A204.1 (cell line): ENCODE data around the gene IGLL5.

ENCODE experiments used
- FAIRE-seq: peaks from 2 replicates; lab custom pipeline; 2012; peaks lifted over from hg19 to GRCh38; lab: Jason Lieb, UNC

IGLL5 gene

DNA sequence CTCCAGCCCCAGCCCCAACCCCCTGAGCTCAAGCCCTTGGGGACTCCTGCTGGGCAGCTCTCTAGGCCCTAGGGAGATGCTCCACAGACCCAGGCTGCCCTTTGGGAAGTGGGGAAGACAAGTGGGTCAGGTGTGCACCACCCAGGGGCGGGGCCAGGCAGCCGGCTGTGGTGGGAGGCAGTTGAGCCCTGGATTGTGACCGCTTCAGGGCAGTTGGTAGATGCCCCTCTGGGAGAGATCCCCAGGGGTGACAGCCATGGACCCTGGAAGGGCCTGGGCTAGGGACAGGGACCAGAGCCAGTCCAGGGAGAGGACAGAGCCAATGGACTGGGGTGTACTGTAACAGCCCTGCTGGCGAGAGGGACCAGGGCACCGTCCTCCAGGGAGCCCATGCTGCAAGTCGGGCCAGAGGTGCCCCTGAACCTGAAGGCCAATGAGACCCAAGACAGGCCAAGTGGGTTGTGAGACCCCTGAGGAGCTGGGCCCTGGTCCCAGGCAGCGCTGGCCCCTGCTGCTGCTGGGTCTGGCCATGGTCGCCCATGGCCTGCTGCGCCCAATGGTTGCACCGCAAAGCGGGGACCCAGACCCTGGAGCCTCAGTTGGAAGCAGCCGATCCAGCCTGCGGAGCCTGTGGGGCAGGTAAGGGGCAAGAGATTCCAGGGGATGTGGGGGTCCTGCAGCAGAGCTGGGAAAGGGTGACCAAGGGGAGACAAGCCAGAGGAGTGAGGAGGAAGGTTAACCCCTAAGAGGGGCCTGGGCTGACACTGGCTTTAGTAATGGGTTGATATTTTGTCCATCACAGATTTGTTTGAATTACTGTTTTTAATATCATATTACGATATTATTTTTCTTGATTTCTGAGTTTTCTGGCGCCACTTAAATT is at the start of gene IGLL5:
IGLL5 (plus strand) TSS at position 196 of the 883 bp plus-strand sequence; CDS start at position 434, 238 bp downstream.
- FAIRE-seq = no peak

DNA sequence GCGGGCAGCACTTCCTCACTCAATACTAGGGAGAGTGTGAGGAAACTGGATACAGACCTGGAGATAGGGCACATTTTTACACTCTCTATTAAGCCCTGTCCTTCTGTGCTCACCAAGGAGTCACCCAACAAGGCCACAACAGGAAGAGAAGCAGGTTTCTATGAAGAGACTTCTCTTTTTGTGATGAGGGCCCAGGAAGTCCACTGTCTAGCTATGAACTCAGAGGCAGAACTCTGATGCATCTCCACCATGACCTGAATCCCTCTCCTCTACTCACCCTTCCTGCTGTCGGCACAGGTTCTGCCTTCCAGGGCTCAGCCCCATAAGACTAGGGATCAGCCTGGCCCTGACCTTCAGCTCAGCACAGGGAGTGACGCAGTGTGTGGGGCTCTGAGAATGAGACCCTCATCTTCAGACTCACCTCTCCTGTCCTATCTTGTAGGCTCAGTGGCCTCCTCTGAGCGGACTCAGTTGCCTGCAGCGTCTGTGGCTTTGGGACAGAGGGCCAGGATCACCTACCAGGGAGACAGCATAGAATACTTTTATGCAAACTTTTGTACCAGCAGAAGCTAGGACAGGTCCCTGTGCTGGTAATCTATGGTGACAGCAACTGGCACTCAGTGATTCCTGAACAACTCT is 49.3 kb upstream of the IGLL5 start:
- FAIRE-seq = no peak

GRCh38 chr22:22839570-22840314 is 47.9 kb upstream of the IGLL5 start:
- no peak for FAIRE-seq

DNA sequence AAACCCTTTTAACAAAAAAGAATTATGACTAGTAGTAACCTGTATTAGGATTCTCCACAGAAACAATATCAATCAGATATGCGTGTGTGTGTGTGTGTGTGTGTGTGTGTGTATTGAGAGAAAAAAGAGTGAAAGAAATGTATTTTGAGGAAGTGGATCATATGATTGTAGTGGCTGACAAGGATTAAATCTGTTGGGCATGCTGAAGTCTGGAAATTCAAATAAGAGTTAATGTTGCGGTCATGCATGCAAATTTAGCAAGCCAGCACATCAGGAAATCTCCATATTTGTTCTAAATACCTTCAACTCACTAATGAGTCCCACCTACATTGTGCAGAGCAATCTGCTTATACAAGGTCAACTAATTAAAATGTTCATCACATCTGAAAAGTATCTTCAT is 46.8 kb upstream of the IGLL5 start:
- FAIRE-seq = no peak

DNA sequence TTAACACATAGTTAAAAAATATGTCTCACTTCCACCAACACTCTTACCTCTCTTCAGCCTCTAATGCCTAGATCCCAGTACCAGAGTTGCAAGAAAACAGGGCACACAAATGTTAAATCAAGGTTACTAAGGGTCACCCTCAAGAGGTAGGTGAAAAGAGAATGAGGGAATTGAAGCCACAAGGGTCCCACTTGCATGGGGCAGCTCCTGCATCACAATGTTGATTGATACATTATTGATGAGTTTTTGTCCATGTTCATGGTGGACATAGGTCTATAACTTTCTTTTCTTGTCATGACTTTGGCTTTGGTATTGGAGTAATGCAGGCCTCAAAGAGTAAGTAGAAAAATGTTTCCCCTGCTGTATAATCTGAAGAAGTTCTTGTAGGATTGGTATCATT is 46.0 kb upstream of the IGLL5 start:
- no peak for FAIRE-seq

DNA sequence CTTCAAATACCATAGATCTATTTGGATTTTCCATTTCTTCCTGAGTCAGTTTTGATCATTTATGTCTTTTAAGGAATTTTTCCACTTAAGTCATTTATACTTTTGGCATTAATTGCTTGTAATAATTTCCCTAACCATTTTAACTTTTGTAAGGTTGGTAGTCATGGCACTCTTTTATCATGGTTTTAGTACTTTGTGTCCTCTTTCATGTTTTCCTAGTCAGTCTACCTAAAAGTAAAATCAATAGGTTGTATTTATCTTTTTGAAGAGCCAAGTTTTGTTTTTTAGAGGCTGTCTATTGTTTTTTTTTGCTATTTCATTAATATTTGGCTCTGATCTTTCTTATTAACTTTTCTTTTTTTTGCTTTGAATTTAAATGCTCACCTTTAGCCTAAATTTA is 45.5 kb upstream of the IGLL5 start:
- no peak for FAIRE-seq

- no peak for FAIRE-seq
These were observed 43.8 kb upstream of the IGLL5 start for GRCh38 chr22:22843848-22844247.

DNA sequence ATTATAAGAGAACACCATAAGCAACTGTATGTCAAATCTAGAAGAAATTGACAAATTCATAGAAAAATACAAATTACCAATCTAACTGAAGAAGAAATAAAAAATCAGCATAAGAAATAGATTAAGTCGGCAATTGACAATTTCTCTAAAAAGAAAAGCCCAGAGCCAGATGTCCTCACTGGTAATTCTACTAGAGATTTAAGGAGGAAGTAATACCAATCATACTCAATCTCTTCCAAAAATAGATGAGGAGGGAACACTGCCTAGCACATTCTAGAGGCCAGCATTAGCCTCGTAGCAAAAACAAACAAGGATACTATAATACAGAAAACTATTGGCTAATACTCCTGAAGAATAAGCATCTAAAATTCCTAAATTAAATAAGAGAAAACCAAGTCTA is 40.4 kb upstream of the IGLL5 start:
- FAIRE-seq = no peak

DNA sequence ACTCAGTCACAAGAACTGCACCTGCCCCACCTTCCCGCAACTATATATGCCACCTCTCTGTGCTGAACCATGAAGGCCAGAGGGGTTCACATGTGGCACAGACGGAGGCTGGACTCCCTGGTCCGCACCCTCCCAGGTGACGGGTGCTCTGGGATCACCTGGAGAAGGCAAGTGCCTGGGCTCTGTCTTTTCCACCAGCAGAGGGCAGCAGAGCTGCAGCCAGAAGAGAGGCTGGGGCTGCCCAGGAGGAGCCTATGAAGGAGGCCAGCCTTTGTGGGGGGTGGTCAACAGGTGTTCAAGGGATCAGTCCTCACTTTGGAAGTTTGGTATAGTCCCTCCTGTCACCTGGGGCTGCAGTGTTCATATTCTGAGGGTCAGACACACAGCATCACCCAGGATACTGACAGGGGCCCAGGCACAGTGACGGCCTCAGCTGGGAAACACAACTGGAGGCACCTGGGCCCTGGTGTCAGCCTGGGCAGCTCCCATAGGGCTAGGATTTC is 39.2 kb upstream of the IGLL5 start:
- no peak for FAIRE-seq

- no peak for FAIRE-seq
These were observed 37.7 kb upstream of the IGLL5 start for GRCh38 chr22:22849640-22850610.

DNA sequence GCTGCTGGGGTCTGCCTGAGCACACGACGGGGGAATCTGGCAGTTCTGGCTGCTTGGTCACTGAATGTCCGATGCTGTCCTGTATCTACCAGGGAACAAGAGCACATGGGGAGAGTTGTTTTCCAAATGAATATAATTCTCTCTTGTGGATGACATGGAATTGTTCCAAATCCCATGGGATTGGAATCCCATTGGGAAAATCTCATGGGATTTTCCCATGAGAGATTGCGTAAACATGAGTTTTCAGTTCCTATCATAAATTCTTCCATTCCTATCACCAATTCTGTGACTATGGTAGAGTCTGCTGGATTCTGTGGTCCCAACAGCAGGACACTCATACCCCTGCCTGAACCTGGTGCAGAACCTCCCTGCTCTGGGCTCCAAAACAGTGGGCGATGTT is 35.6 kb upstream of the IGLL5 start:
- FAIRE-seq = no peak

GRCh38 chr22:22853713-22854112 is 33.9 kb upstream of the IGLL5 start:
- FAIRE-seq = no peak

DNA sequence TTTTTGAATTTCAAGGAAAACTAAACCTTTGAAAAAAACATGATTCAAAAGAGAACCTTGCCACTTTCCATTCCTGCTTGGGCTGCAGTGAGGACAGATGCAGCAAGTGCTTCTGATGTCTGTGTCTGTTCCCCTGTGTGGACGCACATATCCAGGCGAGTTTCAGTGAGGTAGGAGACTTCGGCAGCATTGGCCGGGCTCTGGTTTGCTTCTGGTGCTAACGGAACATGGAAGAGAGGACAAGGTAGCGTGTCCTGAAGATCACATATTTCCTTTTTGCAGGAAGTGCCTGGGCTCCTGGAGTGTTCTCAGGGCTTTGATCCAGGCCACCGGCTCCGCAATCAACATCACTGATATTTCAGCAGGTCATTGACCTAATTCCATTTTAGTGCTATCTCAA is 33.1 kb upstream of the IGLL5 start:
- FAIRE-seq = no peak

- FAIRE-seq = no peak
These were observed 32.5 kb upstream of the IGLL5 start for GRCh38 chr22:22855085-22855484.

DNA sequence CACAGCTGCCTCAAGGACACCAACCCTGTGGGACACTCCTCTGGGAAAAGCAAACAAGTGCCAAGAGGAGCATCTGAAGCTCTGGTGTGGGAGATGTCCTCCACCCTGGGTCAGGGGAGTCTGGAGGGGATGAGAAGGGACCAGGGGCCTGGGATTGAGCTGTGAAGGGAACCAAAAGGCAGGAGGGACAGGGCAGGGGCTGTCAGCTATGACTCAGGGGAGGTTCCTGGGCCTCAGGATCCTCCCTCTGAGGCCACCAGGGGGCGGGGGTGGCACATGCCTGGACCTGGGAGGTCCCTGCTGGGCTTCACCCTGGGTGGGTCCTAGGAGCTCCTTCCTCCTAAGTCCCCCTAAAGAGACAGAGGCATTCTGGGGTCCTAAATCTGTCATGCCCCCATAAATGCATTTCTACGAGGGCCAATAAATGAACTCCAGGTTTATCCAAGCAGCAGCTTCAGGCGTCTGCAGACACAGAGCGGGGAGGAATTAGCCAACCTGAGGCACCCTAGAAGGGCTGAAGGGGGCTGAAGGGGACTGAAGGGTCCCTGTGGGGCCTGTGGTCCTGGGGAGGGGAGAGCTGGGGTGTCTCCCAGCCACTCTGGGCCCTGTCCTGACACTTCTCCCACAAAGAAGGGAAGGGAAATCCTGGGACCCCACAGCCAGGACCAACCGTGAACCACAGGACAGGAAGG is 31.9 kb upstream of the IGLL5 start:
- FAIRE-seq = no peak

GRCh38 chr22:22856364-22856763 is 31.3 kb upstream of the IGLL5 start:
- FAIRE-seq = no peak

DNA sequence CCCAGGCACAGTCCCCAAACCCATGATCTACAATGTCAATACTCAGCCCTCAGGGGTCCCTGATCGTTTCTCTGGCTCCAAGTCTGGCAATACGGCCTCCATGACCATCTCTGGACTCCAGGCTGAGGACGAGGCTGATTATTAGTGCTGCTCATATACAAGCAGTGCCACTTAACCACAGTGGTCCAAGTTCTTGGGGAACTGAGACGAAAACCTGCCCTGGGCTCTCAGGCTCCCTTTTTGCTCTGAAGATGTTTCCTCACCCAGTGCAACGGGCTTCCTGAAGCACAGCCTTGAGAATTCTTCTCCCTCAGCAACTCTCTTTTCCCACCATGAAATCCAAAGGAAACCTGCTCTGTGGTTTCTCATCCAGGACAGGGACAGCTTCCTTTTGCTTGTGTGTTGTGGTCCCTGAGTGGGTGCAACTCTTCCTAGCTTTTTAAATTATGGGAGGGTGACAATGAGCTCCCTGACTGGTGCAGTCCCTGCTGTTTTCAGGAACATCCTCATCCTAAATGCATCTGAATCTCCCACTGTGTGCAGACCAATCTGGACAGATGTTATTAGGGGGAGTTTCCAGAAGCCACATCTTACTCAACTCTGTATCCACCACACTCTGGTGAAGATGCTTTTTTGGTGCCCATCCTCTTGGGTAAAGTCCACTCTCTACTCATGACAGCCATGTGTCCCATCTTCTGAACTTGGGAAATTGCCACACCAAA is 30.6 kb upstream of the IGLL5 start:
- no peak for FAIRE-seq

DNA sequence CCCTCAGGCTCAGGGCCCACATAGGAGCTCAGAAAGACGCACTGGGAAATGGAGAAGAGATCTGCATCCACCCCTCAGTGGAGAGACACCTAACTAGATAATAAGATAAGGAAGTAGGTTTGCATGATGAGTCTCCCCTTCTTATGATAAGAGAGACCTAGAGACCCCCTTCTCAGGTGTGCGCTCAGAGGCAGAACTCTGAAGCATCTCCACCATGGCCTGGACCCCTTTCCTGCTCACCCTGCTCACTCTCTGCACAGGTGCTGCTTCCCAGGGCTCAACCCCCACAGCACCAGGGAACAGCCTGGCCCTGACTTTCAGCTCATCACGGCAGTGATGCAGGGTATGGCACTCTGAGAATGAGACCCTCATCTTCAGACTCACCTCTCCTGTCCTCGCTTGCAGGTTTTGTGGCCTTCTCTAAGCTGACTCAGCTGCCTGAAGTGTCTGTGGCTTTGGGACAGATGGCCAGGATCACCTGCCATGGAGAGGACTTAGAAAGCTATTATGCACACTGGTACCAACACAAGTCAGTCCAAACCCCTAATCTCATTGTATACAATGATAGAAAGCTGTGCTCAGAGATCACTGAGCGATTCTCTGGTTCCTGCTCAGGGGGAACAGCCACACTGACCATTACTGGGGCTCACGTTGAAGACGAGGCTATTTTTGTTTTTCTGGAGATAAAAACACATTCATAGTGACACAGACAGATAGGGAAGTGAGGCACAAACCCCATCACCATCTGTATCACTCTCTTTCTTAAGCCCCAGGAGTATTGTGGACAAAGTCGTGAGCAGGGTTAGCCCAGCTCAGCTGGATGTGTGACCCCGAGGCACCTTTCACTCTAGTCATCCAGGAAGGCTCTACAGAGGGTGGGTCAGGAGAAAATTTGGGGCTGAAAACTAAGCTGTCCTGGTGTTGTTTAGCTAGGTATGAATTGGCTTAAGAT is 29.7 kb upstream of the IGLL5 start:
- no peak for FAIRE-seq

GRCh38 chr22:22858559-22858937 is 29.1 kb upstream of the IGLL5 start:
- FAIRE-seq = no peak
